Stomach smooth muscle (tissue), 2 donors: ENCODE data around the gene ITPR1.

ENCODE experiments used
- H3K27ac ChIP-seq: one replicate; pipeline ENCODE4 v1.7.0; 2013; ENCODE audit warnings: mild to moderate bottlenecking, low read length, inconsistent platforms
- H3K27me3 ChIP-seq, 2 donors: one replicate each; pipeline ENCODE4 v1.7.0; 2013; ENCODE audit warnings: low read length in 2 of 2; ENCODE audit not compliant: insufficient read depth in 2 of 2, control insufficient read depth in 1 of 2
- H3K36me3 ChIP-seq, 2 donors: one replicate each; pipeline ENCODE4 v1.7.0; 2013; ENCODE audit warnings: low read length in 2 of 2; ENCODE audit not compliant: control insufficient read depth in 2 of 2, insufficient read depth in 2 of 2
- H3K4me1 ChIP-seq: one replicate; pipeline ENCODE4 v1.7.0; 2013; ENCODE audit warnings: low read length; ENCODE audit not compliant: control insufficient read depth, insufficient read depth
- H3K4me3 ChIP-seq, 2 donors: one replicate each; pipeline ENCODE4 v1.7.0; 2013; ENCODE audit warnings: low read length in 2 of 2
- H3K9ac ChIP-seq, 2 donors: one replicate each; pipeline ENCODE4 v1.7.0; 2013; ENCODE audit warnings: low read length in 2 of 2, mild to moderate bottlenecking in 1 of 2
- H3K9me3 ChIP-seq, 2 donors: one replicate each; pipeline ENCODE4 v1.7.0; 2013; ENCODE audit warnings: low read length in 2 of 2; ENCODE audit not compliant: control insufficient read depth in 2 of 2
- donor health status: healthy.
- donor health status: Pancreatic carcinoma.

Gene ITPR1

GRCh38 chr3:4846543-4846942 is 353.4 kb downstream of the ITPR1 start:
- no peak overlapping the region for H3K27ac ChIP-seq
- H3K4me1 ChIP-seq, result no peaks in the 10 kb centered on the region
- no peak overlapping the region for H3K9ac ChIP-seq
- no peaks in the 10 kb centered on the region for H3K9me3 ChIP-seq
- H3K27me3 ChIP-seq, result no peaks in the 10 kb centered on the region
- H3K4me3 ChIP-seq, result no peak overlapping the region
- no peaks in the 10 kb centered on the region for H3K36me3 ChIP-seq

GRCh38 chr3:4848176-4848825 is 355.2 kb downstream of the ITPR1 start:
- no peak overlapping the region for H3K9ac ChIP-seq
- H3K27ac ChIP-seq, result no peak overlapping the region
- H3K36me3 ChIP-seq, result no peaks in the 10 kb centered on the region
- H3K4me1 ChIP-seq, result no peaks in the 10 kb centered on the region
- no peaks in the 10 kb centered on the region for H3K27me3 ChIP-seq
- no peaks in the 10 kb centered on the region for H3K9me3 ChIP-seq
- no peak overlapping the region for H3K4me3 ChIP-seq

- H3K4me3 ChIP-seq, result no peak overlapping the region
- H3K4me1 ChIP-seq, result no peaks in the 10 kb centered on the region
- no peak overlapping the region for H3K27ac ChIP-seq
- no peak overlapping the region for H3K9ac ChIP-seq
- no peaks in the 10 kb centered on the region for H3K36me3 ChIP-seq
- H3K27me3 ChIP-seq, result no peaks in the 10 kb centered on the region
- H3K9me3 ChIP-seq, result no peaks in the 10 kb centered on the region
Observed at GRCh38 chr3:4849136-4849535, 356.0 kb downstream of the ITPR1 start.

- Histone ChIP-seq H3K27ac (no peak overlapping the region), H3K9me3 (no peaks in the 10 kb centered on the region), H3K4me1 (no peaks in the 10 kb centered on the region)
Observed at GRCh38 chr3:4849739-4850138, 356.6 kb downstream of the ITPR1 start.

GRCh38 chr3:4850211-4850927 is 357.2 kb downstream of the ITPR1 start:
- Histone ChIP-seq H3K4me3 (no peak overlapping the region), H3K27me3 (no peaks in the 10 kb centered on the region), H3K4me1 (no peaks in the 10 kb centered on the region), H3K27ac (no peak overlapping the region), H3K9me3 (no peaks in the 10 kb centered on the region), H3K9ac (no peak overlapping the region), H3K36me3 (no peaks in the 10 kb centered on the region)

More at GRCh38 chr3:4849739-4850138, 356.6 kb downstream of the ITPR1 start:
- H3K36me3 ChIP-seq, result no peaks in the 10 kb centered on the region
- H3K4me3 ChIP-seq, result no peak overlapping the region
- H3K9ac ChIP-seq, result no peak overlapping the region
- no peaks in the 10 kb centered on the region for H3K27me3 ChIP-seq

- Histone ChIP-seq H3K36me3 (no peaks in the 10 kb centered on the region), H3K4me1 (no peaks in the 10 kb centered on the region), H3K9ac (no peak overlapping the region), H3K9me3 (no peaks in the 10 kb centered on the region), H3K27me3 (no peaks in the 10 kb centered on the region), H3K4me3 (no peak overlapping the region), H3K27ac (no peak overlapping the region)
Observed at GRCh38 chr3:4850928-4851265, 357.7 kb downstream of the ITPR1 start.

GRCh38 chr3:4852780-4853748 is 359.9 kb downstream of the ITPR1 start:
- Histone ChIP-seq H3K4me1 (no peaks in the 10 kb centered on the region), H3K36me3 (no peaks in the 10 kb centered on the region), H3K9ac (no peak overlapping the region), H3K27me3 (no peaks in the 10 kb centered on the region), H3K4me3 (no peak overlapping the region), H3K27ac (no peak overlapping the region), H3K9me3 (no peaks in the 10 kb centered on the region)

GRCh38 chr3:4853749-4854140 is 360.6 kb downstream of the ITPR1 start:
- Histone ChIP-seq H3K9ac (no peak overlapping the region), H3K4me1 (no peaks in the 10 kb centered on the region), H3K4me3 (no peak overlapping the region), H3K36me3 (no peaks in the 10 kb centered on the region), H3K27me3 (no peaks in the 10 kb centered on the region), H3K27ac (no peak overlapping the region), H3K9me3 (no peaks in the 10 kb centered on the region)

GRCh38 chr3:4855676-4856075 is 362.5 kb downstream of the ITPR1 start:
- Histone ChIP-seq H3K9ac (no peak overlapping the region), H3K9me3 (no peaks in the 10 kb centered on the region), H3K27me3 (no peaks in the 10 kb centered on the region), H3K4me1 (no peaks in the 10 kb centered on the region), H3K4me3 (no peak overlapping the region), H3K27ac (no peak overlapping the region), H3K36me3 (no peaks in the 10 kb centered on the region)

GRCh38 chr3:4856136-4856535 is 363.0 kb downstream of the ITPR1 start:
- H3K4me1 ChIP-seq, result no peaks in the 10 kb centered on the region
- no peaks in the 10 kb centered on the region for H3K9me3 ChIP-seq
- no peak overlapping the region for H3K9ac ChIP-seq
- H3K36me3 ChIP-seq, result no peaks in the 10 kb centered on the region
- H3K27ac ChIP-seq, result no peak overlapping the region
- H3K27me3 ChIP-seq, result no peaks in the 10 kb centered on the region
- no peak overlapping the region for H3K4me3 ChIP-seq
